Caco-2 (cell line): ENCODE measurements around the gene WDR27. TPM values are rescaled to one million over a fixed set of nuclear protein-coding genes. Genes with fewer than 3 reads are reported as not detected.

Source experiments
- BruUV-seq: library from RNA; stranded (reverse); fragments of 400-500 nt; replicated peaks from 2 replicates; lab custom pipeline; 2021; lab: Mats Ljungman, UMichigan
- CTCF ChIA-PET: fragments of 300-600 bp; sonication (Branson Sonifier 250); formaldehyde crosslinking; loops from one replicate; lab custom pipeline; 2022; ENCODE audit warnings: antibody characterized with exemption; lab: Charles Lee
- POLR2A ChIA-PET: fragments of 300-600 bp; sonication (Branson Sonifier 250); formaldehyde crosslinking; loops from one replicate; lab custom pipeline; 2022; ENCODE audit warnings: antibody characterized with exemption; lab: Charles Lee
- DNase-seq, 2 experiments: peaks; one replicate each; pipeline versions ENCODE4 v3.0.0 to v3.0.0-alpha.2; 2020 to 2022
- H3K27me3 ChIP-seq: replicated peaks from 2 replicates; pipeline ENCODE4 v1.6.0; 2011; ENCODE audit warnings: low read length; ENCODE audit not compliant: control insufficient read depth, insufficient read depth
- H3K36me3 ChIP-seq: 2 replicates; pipeline ENCODE4 v1.5.1; 2011; ENCODE audit warnings: low read length; ENCODE audit not compliant: control insufficient read depth, insufficient read depth
- H3K4me1 ChIP-seq: fragments of 250-450 bp; sonication (Bioruptor Pico); 2 replicates; pipeline ENCODE4 v1.5.1; 2020; ENCODE audit warnings: mild to moderate bottlenecking
- H3K4me3 ChIP-seq: 2 replicates; pipeline ENCODE4 v1.5.1; 2011; ENCODE audit warnings: low read depth, mild to moderate bottlenecking, control low read depth, low read length
- H3K9me3 ChIP-seq: fragments of 250-450 bp; sonication (Bioruptor Pico); 2 replicates; pipeline ENCODE4 v1.5.1; 2020; ENCODE audit warnings: mild to moderate bottlenecking, moderate library complexity
- H3K27ac Mint-ChIP-seq: one replicate; pipeline ENCODE4 v1.8.0; 2022; ENCODE audit warnings: mixed read lengths; ENCODE audit not compliant: unreplicated experiment
- H3K27me3 Mint-ChIP-seq: one replicate; pipeline ENCODE4 v1.8.0; 2022; ENCODE audit warnings: mixed read lengths; ENCODE audit not compliant: insufficient read depth, unreplicated experiment
- H3K36me3 Mint-ChIP-seq: one replicate; pipeline ENCODE4 v1.8.0; 2022; ENCODE audit warnings: mild to moderate bottlenecking, mixed read lengths; ENCODE audit not compliant: insufficient read depth, unreplicated experiment
- H3K4me1 Mint-ChIP-seq: one replicate; pipeline ENCODE4 v1.8.0; 2022; ENCODE audit warnings: low read depth, mixed read lengths; ENCODE audit not compliant: unreplicated experiment
- H3K4me3 Mint-ChIP-seq: one replicate; pipeline ENCODE4 v1.8.0; 2022; ENCODE audit warnings: mild to moderate bottlenecking, moderate library complexity, mixed read lengths; ENCODE audit not compliant: unreplicated experiment
- H3K9me3 Mint-ChIP-seq: one replicate; pipeline ENCODE4 v1.8.0; 2022; ENCODE audit warnings: mixed read lengths; ENCODE audit not compliant: unreplicated experiment
- CTCF ChIP-seq, 2 experiments: fragments of 200-600 bp in 1 of 2; IDR thresholded peaks; 1 replicate in 1 of 2; 2 replicates in 1 of 2; pipeline versions ENCODE4 v1.5.1 to v1.8.0; 2011 to 2022; ENCODE audit warnings: antibody characterized with exemption in 1 of 2, control low read depth in 1 of 2, inconsistent platforms in 1 of 2, low read depth in 1 of 2, low read length in 1 of 2, mild to moderate bottlenecking in 1 of 2, moderate library complexity in 1 of 2; ENCODE audit not compliant: insufficient read depth in 1 of 2, severe bottlenecking in 1 of 2, unreplicated experiment in 1 of 2
- intact Hi-C: fragments of 100-400 bp; cut with micrococcal nuclease; formaldehyde crosslinking; loops from one replicate; pipeline ENCODE4 v1.10.0; 2022; ENCODE audit not compliant: unreplicated experiment
- total RNA-seq: library from RNA; stranded (reverse); gene quantifications from 2 replicates; pipeline ENCODE4 v1.2.3, GENCODE V29; 2022

WDR27 gene
- total RNA-seq, 1 experiment from 2014 or later: 62.9 TPM

GRCh38 chr6:169684056-169684455 is 17.8 kb downstream of the WDR27 start:
- ChIA-PET POLR2A (no interaction called here), CTCF (no interaction called here)
- H3K9me3 ChIP-seq: peaks cover 17% of the 10 kb centered on the region; the same call in 1 of the 2 replicates
- Mint-ChIP-seq H3K27me3 (no peaks in the 10 kb centered on the region), H3K27ac (no peak overlapping the region), H3K9me3 (peaks cover 41% of the 10 kb centered on the region), H3K36me3 (peaks cover 65% of the 10 kb centered on the region), H3K4me3 (no peak overlapping the region), H3K4me1 (peaks cover 7% of the 10 kb centered on the region)
- BruUV-seq: no TSS peak
- H3K36me3 ChIP-seq: no peaks in the 10 kb centered on the region
- TF ChIP-seq CTCF (IDR thresholded peaks at IDR 0.05; ENCODE audit: insufficient read depth in 1 of 2, low read depth in 1 of 2, low read length in 1 of 2, severe bottlenecking in 1 of 2, unreplicated experiment in 1 of 2): no peak
- H3K4me3 ChIP-seq: no peak overlapping the region
- DNase-seq: no peak
- no peaks in the 10 kb centered on the region for H3K27me3 ChIP-seq
- intact Hi-C loops: no loop called here
- H3K4me1 ChIP-seq: no peaks in the 10 kb centered on the region

GRCh38 chr6:169678342-169678741 is 23.5 kb downstream of the WDR27 start:
- no TSS peak for BruUV-seq
- Mint-ChIP-seq H3K9me3 (peaks cover 17% of the 10 kb centered on the region), H3K27ac (no peak overlapping the region), H3K4me1 (peaks cover 10% of the 10 kb centered on the region), H3K27me3 (no peaks in the 10 kb centered on the region), H3K4me3 (no peak overlapping the region), H3K36me3 (peaks cover 60% of the 10 kb centered on the region)
- H3K9me3 ChIP-seq: 0 out of 2 replicates have a peak, but pooled peaks cover 4% of the 10 kb centered on the region
- no peak for DNase-seq
- ChIA-PET POLR2A (no interaction called here), CTCF (no interaction called here)
- no peak for TF ChIP-seq CTCF (IDR thresholded peaks at IDR 0.05; ENCODE audit: insufficient read depth in 1 of 2, low read depth in 1 of 2, low read length in 1 of 2, severe bottlenecking in 1 of 2, unreplicated experiment in 1 of 2)
- no peaks in the 10 kb centered on the region for H3K27me3 ChIP-seq
- peaks cover 5% of the 10 kb centered on the region; the same call in 1 of the 2 replicates for H3K36me3 ChIP-seq
- intact Hi-C loops: no loop called here
- peaks cover 19% of the 10 kb centered on the region; the same call in 1 of the 2 replicates for H3K4me1 ChIP-seq
- H3K4me3 ChIP-seq: no peak overlapping the region

- no peak for DNase-seq
- Mint-ChIP-seq H3K27me3 (no peaks in the 10 kb centered on the region), H3K4me1 (peaks cover 7% of the 10 kb centered on the region), H3K9me3 (peaks cover 14% of the 10 kb centered on the region), H3K36me3 (peaks cover 48% of the 10 kb centered on the region), H3K27ac (no peak overlapping the region), H3K4me3 (no peak overlapping the region)
- peaks cover 5% of the 10 kb centered on the region; the same call in 1 of the 2 replicates for H3K36me3 ChIP-seq
- H3K9me3 ChIP-seq: 0 out of 2 replicates have a peak, but pooled peaks cover 4% of the 10 kb centered on the region
- no TSS peak for BruUV-seq
- H3K4me3 ChIP-seq: no peak overlapping the region
- ChIA-PET POLR2A (interaction anchor here (0.5 kb wide), 1 partner anchor 48 kb away, joined by 4 read pairs; no protein-coding TSS in a partner anchor), CTCF (no interaction called here)
- no peaks in the 10 kb centered on the region for H3K27me3 ChIP-seq
- H3K4me1 ChIP-seq: peaks cover 19% of the 10 kb centered on the region; the same call in 1 of the 2 replicates
- no peak for TF ChIP-seq CTCF (IDR thresholded peaks at IDR 0.05; ENCODE audit: insufficient read depth in 1 of 2, low read depth in 1 of 2, low read length in 1 of 2, severe bottlenecking in 1 of 2, unreplicated experiment in 1 of 2)
- intact Hi-C loops: no loop called here
Measured at GRCh38 chr6:169677096-169677495, 24.7 kb downstream of the WDR27 start.
